SH-SY5Y (cell line): ENCODE data around the gene FBXL15.

ENCODE experiments used
- GATA2 ChIP-seq: IDR thresholded peaks from 2 replicates; pipeline ENCODE4 v1.6.1; 2011; ENCODE audit warnings: mild to moderate bottlenecking, low read depth, low read length
- GATA3 ChIP-seq: IDR thresholded peaks from 2 replicates; pipeline ENCODE4 v1.6.1; 2011; ENCODE audit warnings: low read depth, mild to moderate bottlenecking, low read length, moderate library complexity

- TF ChIP-seq GATA3: no peak
- no peak for TF ChIP-seq GATA2
These were observed 29.9 kb downstream of the FBXL15 start for GRCh38 chr10:102450374-102451104.
